ENCODE results near the gene ZNF740. TPM values are rescaled to one million over a fixed set of nuclear protein-coding genes. Genes with fewer than 3 reads are reported as not detected.

The ZNF740 gene
- total and polyA plus RNA-seq, 2 of the 8 experiments (the other 6 are each of a cell fraction or from before 2014, with no cell fraction given), result 8.2 to 40.0 TPM

- FAIRE-seq, result no peak
- ChIA-PET CTCF (ENCODE audit: partially characterized antibody) (interaction anchor here (0.5 to 22.3 kb wide), 8 partner anchors 7 to 84 kb away, joined by 3 to 573 read pairs (median 84); partner anchors contain the start of genes CSAD, ESPL1, MYG1 and PFDN5), POLR2A (ENCODE audit: partially characterized antibody) (no interaction called here)
- Histone ChIP-seq H2BK15ac (ENCODE audit: low read length) (no peak overlapping the region), H3K79me2 (ENCODE audit: control insufficient read depth in 1 of 2, insufficient read depth in 2 of 2, low read length in 2 of 2) (no peaks in the 10 kb centered on the region), H3K27ac (ENCODE audit: low read depth, low read length) (no peak overlapping the region), H3K4ac (replicated peaks; ENCODE audit: insufficient read length, low read depth, low read length) (no peak overlapping the region), H3K56ac (replicated peaks; ENCODE audit: insufficient read length, low read depth, low read length) (no peak overlapping the region), H2AFZ (ENCODE audit: low read length) (no peak overlapping the region), H2BK5ac (ENCODE audit: low read depth, low read length) (no peak overlapping the region), H2BK20ac (ENCODE audit: low read length) (no peak overlapping the region), H2BK12ac (ENCODE audit: low read depth, low read length) (no peak overlapping the region), H3K9ac (replicated peaks in 1 of 4; ENCODE audit: extremely low read depth in 1 of 4, low read depth in 3 of 4, low read length in 3 of 4) (no peak overlapping the region), H3K18ac (ENCODE audit: extremely low read depth, low read length) (no peak overlapping the region), H4K91ac (replicated peaks; ENCODE audit: insufficient read length, low read length) (no peak overlapping the region), H3K23ac (ENCODE audit: insufficient read length) (no peak overlapping the region), H3K14ac (ENCODE audit: insufficient read length) (no peak overlapping the region), H3K4me3 (ENCODE audit: extremely low read depth in 1 of 4, insufficient read depth in 2 of 4, low read depth in 3 of 4, low read length in 4 of 4) (no peak overlapping the region), H3K4me2 (ENCODE audit: insufficient read depth in 1 of 2, low read depth in 2 of 2, low read length in 2 of 2) (no peak overlapping the region), H3K36me3 (ENCODE audit: control insufficient read depth in 2 of 4, insufficient read depth in 4 of 4, low read length in 3 of 4) (peaks cover under 1 to 6% (median 3%) of the 10 kb centered on the region in 4 experiments; a peak in 7 of 8 replicates), H4K8ac (ENCODE audit: extremely low read depth, insufficient read depth, low read length) (no peak overlapping the region), H2BK120ac (replicated peaks; ENCODE audit: low read depth, low read length) (no peak overlapping the region), H3K4me1 (replicated peaks in 1 of 4; ENCODE audit: control insufficient read depth in 3 of 4, insufficient read depth in 4 of 4, low read length in 3 of 4) (peaks cover 0 to 2% (median 0%) of the 10 kb centered on the region in 4 experiments; a peak in 1 of 7 replicates), H4K5ac (ENCODE audit: insufficient read length, low read depth, low read length) (no peak overlapping the region), H3K23me2 (ENCODE audit: low read depth, low read length) (peaks cover 5% of the 10 kb centered on the region; the same call in 1 of the 2 replicates), H4K20me1 (replicated peaks in 1 of 2; ENCODE audit: control insufficient read depth in 1 of 2, insufficient read depth in 2 of 2, low read length in 2 of 2) (no peaks in the 10 kb centered on the region), H3K79me1 (ENCODE audit: low read depth, low read length) (no peaks in the 10 kb centered on the region), H2AK5ac (ENCODE audit: low read depth, low read length) (no peak overlapping the region), H3K9me3 (ENCODE audit: insufficient read depth in 2 of 2, low read depth in 1 of 2, low read length in 1 of 2) (no peaks in the 10 kb centered on the region), H3K27me3 (replicated peaks in 1 of 4; ENCODE audit: control insufficient read depth in 3 of 4, extremely low read depth in 1 of 4, insufficient read depth in 3 of 4, low read length in 3 of 4) (no peaks in the 10 kb centered on the region; a peak in 1 of 7 replicates)
- 88% methylated on average over 7 of the region's 7 CpGs; no CpG with 5 or more reads in 1 of the 2 experiments for WGBS, 2 experiments (ENCODE audit: extremely low coverage in 1 of 2, insufficient coverage in 1 of 2, insufficient read length in 1 of 2, insufficient replicate concordance in 2 of 2, low coverage in 1 of 2, low lambda C conversion rate in 2 of 2, missing lambda C conversion rate in 1 of 2)
- TF ChIP-seq POLR2A (IDR thresholded peaks at IDR 0.05; ENCODE audit: control extremely low read depth in 1 of 2, low read depth in 2 of 2, low read length in 2 of 2), result no peak
- TF ChIP-seq BCL11A (IDR thresholded peaks at IDR 0.05; ENCODE audit: low read depth in 2 of 2, low read length in 2 of 2), result no peak
- no peak for TF ChIP-seq NRF1 (IDR thresholded peaks at IDR 0.05; ENCODE audit: low read depth, low read length)
- no peak for DNase-seq (ENCODE audit: low read depth in 1 of 2, low spot score in 2 of 2)
Observed at GRCh38 chr12:53205747-53206419, 25.4 kb downstream of the ZNF740 start.
